ENCODE measurements around the gene WASL.

Gene WASL

GRCh38 chr7:123660514-123661354 is 88.1 kb downstream of the WASL start:
- Histone ChIP-seq H3K27ac (ENCODE audit: insufficient read depth in 1 of 2, low read depth in 1 of 2, low read length in 2 of 2, poor library complexity in 1 of 2, severe bottlenecking in 2 of 2) (no peak overlapping the region), H3K4me3 (ENCODE audit: control insufficient read depth in 1 of 7, extremely low read depth in 1 of 7, insufficient read depth in 4 of 7, low read depth in 2 of 7, low read length in 6 of 7) (no peak overlapping the region), H3K27me3 (replicated peaks in 2 of 5; ENCODE audit: control insufficient read depth in 4 of 5, insufficient read depth in 5 of 5, low read length in 4 of 5) (peaks cover 0 to 7% (median 0%) of the 10 kb centered on the region in 5 experiments), H3K4me1 (ENCODE audit: control extremely low read depth in 1 of 4, control insufficient read depth in 4 of 4, insufficient read depth in 4 of 4, low read length in 3 of 4) (no peaks in the 10 kb centered on the region), H3K9me3 (ENCODE audit: control extremely low read depth in 1 of 5, control insufficient read depth in 4 of 5, insufficient read depth in 2 of 5, low read depth in 1 of 5, low read length in 4 of 5) (no peaks in the 10 kb centered on the region), H3K36me3 (ENCODE audit: control insufficient read depth in 4 of 4, insufficient read depth in 4 of 4, low read length in 3 of 4) (no peaks in the 10 kb centered on the region)
- CTCF ChIA-PET = no interaction called here
- DNase-seq = no peak
- POLR2A ChIA-PET = no interaction called here
- 84% methylated on average over 6 of the region's 8 CpGs for WGBS (ENCODE audit: insufficient coverage)

- ChIA-PET POLR2A (no interaction called here), CTCF (no interaction called here)
- WGBS (ENCODE audit: insufficient coverage) = 96% methylated on average over 6 of the region's 6 CpGs
- Histone ChIP-seq H3K4me1 (ENCODE audit: control extremely low read depth in 1 of 4, control insufficient read depth in 4 of 4, insufficient read depth in 4 of 4, low read length in 3 of 4) (no peaks in the 10 kb centered on the region), H3K36me3 (ENCODE audit: control insufficient read depth in 4 of 4, insufficient read depth in 4 of 4, low read length in 3 of 4) (no peaks in the 10 kb centered on the region), H3K4me3 (ENCODE audit: control insufficient read depth in 1 of 7, extremely low read depth in 1 of 7, insufficient read depth in 4 of 7, low read depth in 2 of 7, low read length in 6 of 7) (no peak overlapping the region), H3K9me3 (ENCODE audit: control extremely low read depth in 1 of 5, control insufficient read depth in 4 of 5, insufficient read depth in 2 of 5, low read depth in 1 of 5, low read length in 4 of 5) (no peaks in the 10 kb centered on the region), H3K27ac (ENCODE audit: insufficient read depth in 1 of 2, low read depth in 1 of 2, low read length in 2 of 2, poor library complexity in 1 of 2, severe bottlenecking in 2 of 2) (no peak overlapping the region), H3K27me3 (replicated peaks in 2 of 5; ENCODE audit: control insufficient read depth in 4 of 5, insufficient read depth in 5 of 5, low read length in 4 of 5) (peaks cover 0 to 7% (median 0%) of the 10 kb centered on the region in 5 experiments)
- DNase-seq = no peak
Measured at GRCh38 chr7:123658023-123658422, 90.8 kb downstream of the WASL start.

GRCh38 chr7:123657304-123657685 is 91.5 kb downstream of the WASL start:
- H3K4me3 ChIP-seq (ENCODE audit: control insufficient read depth in 1 of 7, extremely low read depth in 1 of 7, insufficient read depth in 4 of 7, low read depth in 2 of 7, low read length in 6 of 7) = no peak overlapping the region
- ChIA-PET CTCF (no interaction called here), POLR2A (no interaction called here)
- no peak for DNase-seq
- no peaks in the 10 kb centered on the region for H3K9me3 ChIP-seq (ENCODE audit: control extremely low read depth in 1 of 5, control insufficient read depth in 4 of 5, insufficient read depth in 2 of 5, low read depth in 1 of 5, low read length in 4 of 5)
- H3K4me1 ChIP-seq (ENCODE audit: control extremely low read depth in 1 of 4, control insufficient read depth in 4 of 4, insufficient read depth in 4 of 4, low read length in 3 of 4) = no peaks in the 10 kb centered on the region
- no peaks in the 10 kb centered on the region for H3K36me3 ChIP-seq (ENCODE audit: control insufficient read depth in 4 of 4, insufficient read depth in 4 of 4, low read length in 3 of 4)
- H3K27me3 ChIP-seq (replicated peaks in 2 of 5; ENCODE audit: control insufficient read depth in 4 of 5, insufficient read depth in 5 of 5, low read length in 4 of 5) = peaks cover 0 to 6% (median 0%) of the 10 kb centered on the region in 5 experiments
- H3K27ac ChIP-seq (ENCODE audit: insufficient read depth in 1 of 2, low read depth in 1 of 2, low read length in 2 of 2, poor library complexity in 1 of 2, severe bottlenecking in 2 of 2) = no peak overlapping the region
- WGBS (ENCODE audit: insufficient coverage) = no CpG with 5 or more reads among the region's 1 CpG

- WGBS (ENCODE audit: insufficient coverage) = 100% methylated on average over 1 of the region's 6 CpGs
- POLR2A ChIA-PET = no interaction called here
- peaks cover 0 to 1% (median 0%) of the 10 kb centered on the region in 5 experiments for H3K27me3 ChIP-seq (replicated peaks in 2 of 5; ENCODE audit: control insufficient read depth in 4 of 5, insufficient read depth in 5 of 5, low read length in 4 of 5)
- no peaks in the 10 kb centered on the region for H3K36me3 ChIP-seq (ENCODE audit: control insufficient read depth in 4 of 4, insufficient read depth in 4 of 4, low read length in 3 of 4)
- no peaks in the 10 kb centered on the region for H3K9me3 ChIP-seq (ENCODE audit: control extremely low read depth in 1 of 5, control insufficient read depth in 4 of 5, insufficient read depth in 2 of 5, low read depth in 1 of 5, low read length in 4 of 5)
- no peaks in the 10 kb centered on the region for H3K4me1 ChIP-seq (ENCODE audit: control extremely low read depth in 1 of 4, control insufficient read depth in 4 of 4, insufficient read depth in 4 of 4, low read length in 3 of 4)
- no peak overlapping the region for H3K27ac ChIP-seq (ENCODE audit: insufficient read depth in 1 of 2, low read depth in 1 of 2, low read length in 2 of 2, poor library complexity in 1 of 2, severe bottlenecking in 2 of 2)
- CTCF ChIA-PET = interaction anchor here (1.3 kb wide), 1 partner anchor 208 kb away, joined by 3 read pairs; no protein-coding TSS in a partner anchor
- no peak overlapping the region for H3K4me3 ChIP-seq (ENCODE audit: control insufficient read depth in 1 of 7, extremely low read depth in 1 of 7, insufficient read depth in 4 of 7, low read depth in 2 of 7, low read length in 6 of 7)
- DNase-seq = no peak
Measured at GRCh38 chr7:123656544-123657303, 92.1 kb downstream of the WASL start.

- POLR2A ChIA-PET = no interaction called here
- no peaks in the 10 kb centered on the region for H3K36me3 ChIP-seq (ENCODE audit: control insufficient read depth in 4 of 4, insufficient read depth in 4 of 4, low read length in 3 of 4)
- peaks cover 0 to 1% (median 0%) of the 10 kb centered on the region in 5 experiments for H3K27me3 ChIP-seq (replicated peaks in 2 of 5; ENCODE audit: control insufficient read depth in 4 of 5, insufficient read depth in 5 of 5, low read length in 4 of 5)
- WGBS (ENCODE audit: insufficient coverage) = 89% methylated on average over 6 of the region's 6 CpGs
- no peaks in the 10 kb centered on the region for H3K9me3 ChIP-seq (ENCODE audit: control extremely low read depth in 1 of 5, control insufficient read depth in 4 of 5, insufficient read depth in 2 of 5, low read depth in 1 of 5, low read length in 4 of 5)
- no peak within 1 kb of the TSS for H3K27ac ChIP-seq (ENCODE audit: insufficient read depth in 1 of 2, low read depth in 1 of 2, low read length in 2 of 2, poor library complexity in 1 of 2, severe bottlenecking in 2 of 2)
- H3K4me3 ChIP-seq (ENCODE audit: control insufficient read depth in 1 of 7, extremely low read depth in 1 of 7, insufficient read depth in 4 of 7, low read depth in 2 of 7, low read length in 6 of 7) = no peak within 1 kb of the TSS
- CTCF ChIA-PET = interaction anchor here (1.3 kb wide), 1 partner anchor 209 kb away, joined by 3 read pairs; no protein-coding TSS in a partner anchor
- H3K4me1 ChIP-seq (ENCODE audit: control extremely low read depth in 1 of 4, control insufficient read depth in 4 of 4, insufficient read depth in 4 of 4, low read length in 3 of 4) = no peaks in the 10 kb centered on the region
- no peak for DNase-seq
Measured at GRCh38 chr7:123655614-123656013, 93.2 kb downstream of the WASL start, which contains the start of gene LMOD2. Gene LMOD2, plus strand, starts transcription at chr7:123655866. Its CDS starts 98 bp downstream, at chr7:123655964.

- Histone ChIP-seq H3K9me3 (ENCODE audit: control extremely low read depth in 1 of 5, control insufficient read depth in 4 of 5, insufficient read depth in 2 of 5, low read depth in 1 of 5, low read length in 4 of 5) (no peaks in the 10 kb centered on the region), H3K27ac (ENCODE audit: insufficient read depth in 1 of 2, low read depth in 1 of 2, low read length in 2 of 2, poor library complexity in 1 of 2, severe bottlenecking in 2 of 2) (no peak overlapping the region), H3K36me3 (ENCODE audit: control insufficient read depth in 4 of 4, insufficient read depth in 4 of 4, low read length in 3 of 4) (no peaks in the 10 kb centered on the region), H3K4me3 (ENCODE audit: control insufficient read depth in 1 of 7, extremely low read depth in 1 of 7, insufficient read depth in 4 of 7, low read depth in 2 of 7, low read length in 6 of 7) (no peak overlapping the region), H3K4me1 (ENCODE audit: control extremely low read depth in 1 of 4, control insufficient read depth in 4 of 4, insufficient read depth in 4 of 4, low read length in 3 of 4) (no peaks in the 10 kb centered on the region), H3K27me3 (replicated peaks in 2 of 5; ENCODE audit: control insufficient read depth in 4 of 5, insufficient read depth in 5 of 5, low read length in 4 of 5) (peaks cover 0 to 2% (median 0%) of the 10 kb centered on the region in 5 experiments)
- no peak for DNase-seq
- 96% methylated on average over 5 of the region's 6 CpGs for WGBS (ENCODE audit: insufficient coverage)
- ChIA-PET POLR2A (no interaction called here), CTCF (no interaction called here)
Measured at GRCh38 chr7:123653162-123653561, 95.6 kb downstream of the WASL start.

- WGBS (ENCODE audit: insufficient coverage) = no CpG with 5 or more reads among the region's 1 CpG
- DNase-seq = no peak
- no peaks in the 10 kb centered on the region for H3K36me3 ChIP-seq (ENCODE audit: control insufficient read depth in 4 of 4, insufficient read depth in 4 of 4, low read length in 3 of 4)
- no peaks in the 10 kb centered on the region for H3K4me1 ChIP-seq (ENCODE audit: control extremely low read depth in 1 of 4, control insufficient read depth in 4 of 4, insufficient read depth in 4 of 4, low read length in 3 of 4)
- H3K9me3 ChIP-seq (ENCODE audit: control extremely low read depth in 1 of 5, control insufficient read depth in 4 of 5, insufficient read depth in 2 of 5, low read depth in 1 of 5, low read length in 4 of 5) = no peaks in the 10 kb centered on the region
- CTCF ChIA-PET = no interaction called here
- H3K27me3 ChIP-seq (replicated peaks in 2 of 5; ENCODE audit: control insufficient read depth in 4 of 5, insufficient read depth in 5 of 5, low read length in 4 of 5) = peaks cover 0 to 2% (median 0%) of the 10 kb centered on the region in 5 experiments
- H3K4me3 ChIP-seq (ENCODE audit: control insufficient read depth in 1 of 7, extremely low read depth in 1 of 7, insufficient read depth in 4 of 7, low read depth in 2 of 7, low read length in 6 of 7) = no peak overlapping the region
- H3K27ac ChIP-seq (ENCODE audit: insufficient read depth in 1 of 2, low read depth in 1 of 2, low read length in 2 of 2, poor library complexity in 1 of 2, severe bottlenecking in 2 of 2) = no peak overlapping the region
- POLR2A ChIA-PET = no interaction called here
Measured at GRCh38 chr7:123652406-123652805, 96.4 kb downstream of the WASL start.
